GM18520 (cell line): Measurements from ENCODE around the gene U2AF2.

Experiments
- ATAC-seq: cut with Tn5 transposase; IDR thresholded peaks from one replicate; pipeline ENCODE4 v1.9.1; 2021; ENCODE audit not compliant: unreplicated experiment

U2AF2 gene

DNA sequence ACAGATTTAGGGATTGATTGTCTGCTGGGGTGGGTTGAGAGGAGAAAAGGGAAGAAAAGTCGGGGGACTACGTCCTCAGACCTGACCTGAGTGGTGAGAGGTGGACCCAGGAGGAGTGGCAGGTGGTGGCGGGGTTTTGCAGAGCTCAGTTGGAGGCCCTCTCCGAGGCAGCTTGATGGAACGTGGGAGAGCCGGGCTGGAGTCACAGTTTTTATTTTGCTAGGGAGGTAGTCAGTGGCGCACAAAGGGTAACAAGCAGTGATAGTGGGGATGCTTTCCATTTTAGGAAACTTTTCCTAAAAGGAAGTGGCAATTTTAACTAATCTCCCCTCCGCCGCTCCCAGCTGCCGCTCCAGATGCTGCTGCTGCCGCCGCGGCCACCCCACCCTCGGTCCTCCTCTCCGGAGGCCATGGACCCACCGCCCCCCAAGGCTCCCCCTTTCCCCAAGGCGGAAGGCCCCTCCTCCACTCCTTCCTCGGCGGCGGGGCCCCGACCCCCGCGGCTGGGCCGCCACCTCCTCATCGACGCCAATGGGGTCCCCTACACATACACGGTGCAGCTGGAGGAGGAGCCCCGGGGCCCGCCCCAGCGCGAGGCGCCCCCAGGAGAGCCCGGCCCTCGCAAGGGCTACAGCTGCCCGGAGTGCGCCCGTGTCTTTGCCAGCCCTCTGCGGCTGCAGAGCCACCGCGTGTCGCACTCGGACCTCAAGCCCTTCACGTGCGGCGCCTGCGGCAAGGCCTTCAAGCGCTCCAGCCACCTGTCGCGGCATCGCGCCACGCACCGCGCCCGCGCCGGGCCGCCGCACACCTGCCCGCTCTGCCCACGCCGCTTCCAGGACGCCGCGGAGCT, 12.5 kb upstream of the U2AF2 start:
- no peak for ATAC-seq

DNA sequence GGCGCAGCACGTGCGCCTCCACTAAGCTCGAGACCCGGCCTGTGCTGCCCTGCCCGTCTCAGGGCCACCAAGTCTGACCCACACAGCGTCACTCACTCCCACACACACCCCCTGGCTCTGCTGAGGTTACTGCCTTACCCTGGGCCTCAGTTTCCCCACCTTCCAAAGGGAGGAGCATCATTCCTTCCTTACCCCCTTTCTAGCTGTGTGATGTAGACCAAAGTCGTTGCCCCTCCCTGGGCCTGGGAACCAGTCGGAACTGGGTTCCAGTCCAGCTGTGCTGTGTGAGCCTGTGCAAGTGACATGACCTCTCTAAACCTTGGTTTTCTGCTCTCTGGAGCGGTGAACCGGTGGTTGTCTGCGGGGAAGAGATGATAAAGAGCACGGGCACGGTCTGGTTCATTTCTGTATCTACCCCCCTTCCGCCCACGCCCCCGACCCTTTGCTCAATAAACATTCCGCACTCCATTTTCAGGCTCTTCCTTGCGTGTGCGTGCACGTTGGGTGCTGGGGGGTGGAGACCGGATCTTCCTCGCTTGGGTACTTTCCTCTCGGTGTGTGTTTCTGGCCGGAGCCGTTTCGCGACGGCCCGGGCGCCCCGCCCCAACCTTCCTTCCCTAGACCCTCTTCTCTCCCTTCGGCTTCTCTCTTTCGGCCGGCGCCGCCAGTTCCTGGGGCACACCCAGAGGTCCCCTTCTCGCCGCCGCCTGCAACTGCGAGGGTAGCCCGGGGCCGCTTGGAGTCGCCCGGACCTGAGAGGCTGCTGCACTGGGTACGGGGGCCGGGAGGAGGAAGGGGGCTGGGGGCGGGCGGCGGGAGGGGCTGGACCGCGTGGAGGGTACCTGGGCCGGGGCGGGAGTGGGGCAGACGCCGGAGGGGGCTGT, 11.6 kb upstream of the U2AF2 start, which contains the start of gene ZNF581:
TSS of gene ZNF581 (plus strand) at position 647 of the 884 bp plus-strand sequence. CDS start 923 bp downstream, outside the sequence.
- no peak for ATAC-seq

DNA sequence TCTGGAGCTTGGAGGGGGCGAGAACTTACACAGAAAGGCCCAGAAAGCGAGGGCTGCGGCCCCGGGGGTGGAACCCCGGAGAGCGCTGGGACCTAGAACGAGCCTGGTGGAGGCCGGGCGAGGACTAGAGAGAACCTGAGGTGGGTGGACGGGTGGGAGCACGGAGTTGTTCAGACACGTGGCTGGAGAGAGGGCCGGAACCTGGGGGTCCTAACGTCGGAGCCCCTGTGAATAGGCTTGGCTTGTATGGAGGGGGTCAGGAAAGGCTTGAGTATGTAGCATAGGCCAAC, 11.0 kb upstream of the U2AF2 start:
- ATAC-seq: no peak

DNA sequence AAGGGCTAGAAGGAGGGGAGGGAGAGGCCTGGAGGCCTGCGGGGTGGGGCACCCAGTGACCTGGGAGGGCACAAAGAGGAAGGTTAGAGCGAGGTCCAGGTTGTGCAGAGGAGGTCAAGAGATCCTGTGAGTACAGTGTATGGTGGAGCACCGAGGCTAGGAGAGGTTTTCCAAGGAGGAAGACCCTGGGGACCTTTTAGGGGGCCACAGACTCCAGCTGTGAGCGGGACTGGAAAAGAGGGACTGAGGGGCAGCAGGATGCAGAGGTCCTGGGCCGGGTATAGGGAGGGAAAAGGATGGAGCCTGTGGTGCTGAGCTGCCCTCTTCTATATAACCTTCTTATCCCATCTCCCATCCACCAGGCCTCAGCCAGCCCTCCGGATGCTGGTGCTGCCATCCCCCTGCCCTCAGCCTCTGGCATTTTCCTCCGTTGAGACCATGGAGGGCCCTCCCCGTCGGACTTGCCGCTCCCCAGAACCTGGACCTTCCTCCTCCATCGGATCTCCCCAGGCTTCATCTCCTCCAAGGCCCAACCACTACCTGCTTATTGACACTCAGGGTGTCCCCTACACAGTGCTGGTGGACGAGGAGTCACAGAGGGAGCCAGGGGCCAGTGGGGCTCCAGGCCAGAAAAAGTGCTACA, 10.5 kb upstream of the U2AF2 start:
- ATAC-seq: no peak

DNA sequence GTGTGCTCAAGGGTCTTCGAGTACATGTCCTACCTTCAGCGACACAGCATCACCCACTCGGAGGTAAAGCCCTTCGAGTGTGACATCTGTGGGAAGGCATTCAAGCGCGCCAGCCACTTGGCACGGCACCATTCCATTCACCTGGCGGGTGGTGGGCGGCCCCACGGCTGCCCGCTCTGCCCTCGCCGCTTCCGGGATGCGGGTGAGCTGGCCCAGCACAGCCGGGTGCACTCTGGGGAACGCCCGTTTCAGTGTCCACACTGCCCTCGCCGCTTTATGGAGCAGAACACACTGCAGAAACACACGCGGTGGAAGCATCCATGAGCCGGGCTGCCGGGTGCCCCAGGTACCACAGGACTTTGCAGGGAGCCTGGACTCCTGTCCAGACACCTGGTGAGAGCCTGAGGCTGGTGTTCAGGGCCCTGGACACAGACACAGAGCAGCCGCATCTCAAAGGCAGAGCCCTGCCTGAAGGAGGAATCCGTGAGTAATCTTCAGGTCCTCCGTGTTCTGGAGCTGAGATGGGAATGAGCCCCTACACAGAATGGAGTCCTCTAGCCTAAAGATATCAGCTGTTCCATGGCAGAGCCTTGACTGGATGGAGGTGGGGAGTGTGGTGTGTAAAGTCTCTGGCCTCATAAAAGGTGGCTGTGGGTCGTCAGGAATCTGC, 9.9 kb upstream of the U2AF2 start:
- ATAC-seq: no peak

DNA sequence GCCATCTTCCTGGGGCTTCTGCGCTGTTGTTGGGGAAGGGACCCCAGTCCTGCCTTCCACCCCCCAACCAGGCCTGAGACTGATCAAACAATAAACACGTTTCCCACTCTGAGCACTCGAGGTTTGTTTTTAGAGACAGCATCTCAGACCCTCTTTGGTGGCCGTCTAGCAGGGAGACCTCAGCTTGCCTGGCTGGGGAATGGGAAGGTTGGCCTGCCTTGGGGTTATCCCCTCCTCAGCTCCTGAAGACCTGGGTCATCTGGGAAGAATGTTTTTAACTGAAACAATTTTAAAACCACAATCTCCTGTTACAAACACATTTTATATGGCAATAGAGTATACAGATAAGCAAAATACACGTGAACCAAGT, 9.3 kb upstream of the U2AF2 start:
- ATAC-seq: no peak

DNA sequence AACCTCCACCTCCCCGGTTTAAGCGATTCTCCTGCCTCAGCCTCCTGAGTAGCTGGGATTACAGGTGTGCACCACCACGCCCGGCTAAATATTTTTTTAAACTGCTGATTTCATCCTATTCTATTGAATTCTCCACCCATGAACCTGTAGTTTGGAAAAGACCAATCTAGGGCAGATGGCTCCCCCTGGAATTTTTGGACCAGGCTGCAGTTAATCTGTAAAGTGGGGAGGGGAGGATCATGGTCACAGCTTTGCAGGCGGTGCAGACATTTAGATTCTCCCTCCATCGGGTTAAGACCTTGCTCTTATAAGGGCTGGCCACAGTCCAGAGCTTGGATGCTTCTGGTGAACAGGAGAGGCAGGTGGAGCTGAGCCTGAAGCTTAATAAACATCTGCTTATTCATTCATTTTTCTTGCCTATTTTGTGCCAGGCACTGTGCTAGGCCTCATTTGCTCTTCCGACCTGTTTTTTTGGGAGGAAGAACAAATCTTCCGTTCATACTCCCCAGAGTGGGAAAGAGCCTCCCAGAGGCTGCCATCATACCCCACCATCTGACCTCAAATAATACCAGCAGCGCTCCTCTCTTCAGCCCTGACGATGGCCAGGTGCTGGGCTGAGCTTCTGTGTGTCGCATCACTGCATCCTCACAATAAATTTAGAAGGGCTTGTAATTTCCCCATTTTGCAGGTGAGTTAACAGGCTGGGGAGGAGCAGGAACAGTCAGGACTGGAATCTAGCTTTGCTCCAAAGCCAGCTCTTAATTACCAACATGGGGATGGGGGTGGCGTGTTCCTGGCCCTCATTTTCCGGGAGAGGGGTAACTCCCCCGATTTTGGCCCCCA, 7.7 kb upstream of the U2AF2 start:
- ATAC-seq: no peak

DNA sequence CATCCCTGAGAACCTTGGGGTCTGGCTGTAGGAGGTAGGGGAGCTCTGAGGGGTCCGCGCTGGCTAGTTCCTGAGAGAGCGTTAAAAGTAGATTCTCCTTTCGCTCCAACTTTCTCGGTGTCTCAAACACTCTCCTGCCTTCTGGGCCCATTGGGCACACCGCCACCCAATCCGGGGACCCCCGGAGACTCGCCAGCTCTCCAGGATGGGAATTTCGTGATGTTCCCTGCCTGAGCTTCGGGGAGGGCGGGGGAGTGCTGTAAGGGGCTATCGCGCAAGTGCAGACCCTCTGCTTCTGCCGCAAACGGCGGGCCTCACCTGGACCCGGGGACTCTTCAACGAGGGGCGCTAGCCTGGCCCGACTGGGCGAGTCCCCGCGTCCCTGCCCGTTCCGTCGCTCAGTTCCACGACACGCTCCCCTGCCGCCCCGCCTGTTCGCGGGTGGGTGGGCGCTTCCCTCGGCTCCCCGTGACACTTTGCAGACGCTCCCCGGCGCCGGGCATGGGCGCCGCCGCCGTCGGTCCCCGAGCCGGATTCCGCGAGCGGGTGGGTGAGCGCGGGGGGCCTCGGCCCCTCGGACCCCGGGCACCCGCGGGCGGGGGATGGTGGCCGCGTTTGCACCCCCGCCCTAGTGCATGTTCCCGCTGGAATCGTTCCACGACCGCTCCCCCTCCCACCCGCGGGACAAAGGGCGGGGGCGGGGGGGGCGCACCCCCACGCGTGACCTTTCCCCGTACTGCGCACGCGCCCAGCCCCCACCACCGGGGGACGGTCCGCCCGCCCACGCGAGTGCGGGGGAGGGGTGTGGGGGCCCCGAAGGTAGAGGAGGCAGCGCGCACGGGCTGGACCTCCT, 6.9 kb upstream of the U2AF2 start, which contains the start of gene CCDC106:
TSS of gene CCDC106 (plus strand) at position 481 of the 853 bp plus-strand sequence. CDS start 835 bp downstream, outside the sequence.
- ATAC-seq: no peak

DNA sequence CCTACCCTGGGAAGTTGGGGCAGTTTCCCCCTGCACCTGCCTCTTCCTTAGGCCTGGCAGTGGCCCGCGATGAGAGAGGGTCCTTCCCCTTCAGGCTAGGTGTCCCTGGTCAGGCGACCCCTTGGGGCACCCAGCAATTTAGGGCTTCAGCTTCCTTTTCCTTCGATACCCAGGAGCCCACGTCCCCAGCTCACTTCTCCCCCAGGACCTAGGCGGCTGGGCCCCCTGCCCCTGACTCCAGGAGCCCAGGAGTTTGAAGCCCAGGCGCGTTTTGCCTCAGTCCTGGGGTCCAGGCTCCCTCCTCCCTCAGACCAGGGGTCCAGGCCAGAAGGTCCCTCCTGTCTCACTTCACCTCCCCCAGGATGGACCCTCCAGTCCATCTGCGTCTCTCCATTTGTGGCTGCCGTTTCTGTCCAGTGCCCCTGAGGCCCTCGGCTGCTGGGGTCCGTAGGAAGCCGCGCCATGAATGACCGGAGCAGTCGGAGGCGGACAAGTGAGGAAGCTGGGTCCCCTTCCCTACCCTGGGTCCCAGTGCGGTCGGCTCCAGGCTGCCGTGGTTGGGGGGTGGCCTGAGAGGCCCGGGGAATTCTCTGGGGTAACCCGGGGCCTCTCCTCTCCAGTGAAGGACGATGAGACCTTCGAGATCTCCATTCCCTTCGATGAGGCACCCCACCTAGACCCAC, 6.1 kb upstream of the U2AF2 start:
- no peak for ATAC-seq

DNA sequence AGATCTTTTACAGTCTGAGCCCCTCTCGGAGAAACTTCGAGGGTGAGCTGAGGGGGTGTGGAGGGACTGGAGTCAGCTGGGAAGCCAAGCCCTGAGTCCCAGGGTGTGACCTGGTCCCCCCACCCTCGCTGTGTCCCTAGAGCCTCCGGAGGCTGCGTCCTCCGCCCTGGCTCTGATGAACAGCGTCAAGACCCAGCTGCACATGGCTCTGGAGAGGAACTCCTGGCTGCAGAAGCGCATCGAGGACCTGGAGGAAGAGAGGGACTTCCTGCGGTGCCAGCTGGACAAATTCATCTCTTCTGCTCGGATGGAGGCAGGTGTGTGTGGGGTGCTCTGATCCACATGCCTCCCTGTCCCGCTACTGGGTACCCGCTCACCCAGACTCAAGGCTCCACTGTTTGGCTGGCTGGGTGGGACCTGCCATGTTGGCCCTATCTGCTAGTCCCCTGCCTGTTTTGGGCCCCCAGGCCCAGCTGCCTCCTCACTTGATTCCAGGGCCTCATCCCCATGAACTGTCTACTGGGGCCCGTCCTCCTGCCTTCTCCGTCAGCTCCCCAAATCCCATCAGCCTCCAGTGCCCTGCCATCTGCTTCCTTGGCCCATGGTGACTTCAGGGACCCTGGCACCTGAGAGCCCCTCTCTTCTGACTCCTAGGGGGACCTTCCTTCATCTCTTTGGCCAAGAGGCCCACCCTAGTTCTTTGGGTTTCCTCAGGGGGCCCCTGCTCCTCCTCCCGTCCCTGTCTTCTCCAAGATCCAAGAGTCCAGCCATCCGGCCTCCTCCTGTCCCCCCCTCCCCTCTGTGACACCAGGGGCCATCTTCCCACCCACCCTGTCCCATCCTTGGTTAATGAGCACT, 5.3 kb upstream of the U2AF2 start:
- ATAC-seq: no peak

DNA sequence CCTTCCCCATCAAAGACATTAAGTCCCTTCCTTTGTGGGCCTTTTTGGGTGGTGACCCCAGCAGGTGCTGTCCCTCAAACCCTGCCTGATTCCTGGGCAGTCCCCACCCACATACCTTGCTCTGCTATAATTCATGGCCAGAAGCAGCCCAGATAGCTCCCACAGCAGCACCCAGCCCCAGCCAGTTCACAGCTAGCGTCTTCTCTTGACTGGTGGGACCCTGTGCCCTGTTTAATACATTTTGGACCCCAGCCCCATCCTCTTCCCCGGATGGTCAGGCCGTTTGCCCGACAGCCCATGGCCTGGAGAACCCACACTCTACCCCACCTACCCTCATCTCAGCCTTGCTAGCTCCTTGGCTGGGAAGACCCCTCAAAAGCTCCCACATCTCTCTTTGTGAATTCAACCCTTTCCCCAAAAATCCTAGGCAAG, 4.7 kb upstream of the U2AF2 start:
- ATAC-seq: no peak

DNA sequence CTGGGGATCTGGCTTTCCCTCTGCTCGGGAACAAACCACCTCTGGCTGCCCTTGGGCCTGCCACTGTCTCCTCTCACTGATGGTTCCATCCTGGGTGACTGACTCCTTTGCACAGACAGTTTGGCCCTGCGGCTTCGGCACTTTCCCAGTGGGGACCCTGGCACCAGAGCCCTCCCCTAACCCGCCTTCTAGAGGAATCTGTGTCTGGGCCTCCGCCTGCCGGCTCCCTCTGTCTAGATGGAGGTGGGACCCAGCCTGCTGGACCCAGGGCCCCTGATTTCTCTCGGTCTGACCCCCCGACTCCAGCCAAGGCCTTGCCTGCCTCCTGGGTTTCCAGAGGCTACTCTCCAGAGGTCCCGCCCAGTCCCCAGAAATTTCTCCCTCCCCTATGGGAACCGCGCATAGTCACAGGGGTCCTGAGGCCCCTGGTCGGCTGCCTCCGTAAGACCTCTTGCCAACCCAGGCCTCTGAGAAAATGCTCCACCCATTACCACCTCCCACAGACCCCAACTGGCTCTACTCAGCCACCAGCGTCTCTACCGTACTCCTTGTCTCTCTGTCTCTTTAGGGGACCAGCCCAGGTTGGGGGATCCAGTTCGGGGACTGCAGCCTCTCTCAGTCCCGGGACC, 4.1 kb upstream of the U2AF2 start:
- no peak for ATAC-seq

DNA sequence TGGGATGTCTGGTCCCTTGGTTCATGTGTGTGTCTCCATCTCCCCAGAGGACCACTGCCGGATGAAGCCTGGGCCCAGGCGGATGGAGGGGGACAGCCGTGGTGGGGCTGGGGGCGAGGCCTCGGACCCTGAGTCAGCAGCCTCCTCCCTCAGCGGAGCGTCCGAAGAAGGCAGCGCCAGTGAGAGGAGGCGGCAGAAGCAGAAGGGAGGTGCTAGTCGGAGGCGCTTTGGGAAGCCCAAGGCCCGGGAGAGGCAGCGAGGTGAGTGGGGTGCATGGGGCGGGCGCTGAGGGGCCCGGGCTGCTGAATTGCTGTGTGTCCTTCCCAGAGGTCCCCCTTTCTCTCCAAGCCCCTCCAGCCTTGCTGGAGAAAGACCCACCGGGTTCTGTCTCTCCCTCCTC, 3.6 kb upstream of the U2AF2 start:
- no peak for ATAC-seq

DNA sequence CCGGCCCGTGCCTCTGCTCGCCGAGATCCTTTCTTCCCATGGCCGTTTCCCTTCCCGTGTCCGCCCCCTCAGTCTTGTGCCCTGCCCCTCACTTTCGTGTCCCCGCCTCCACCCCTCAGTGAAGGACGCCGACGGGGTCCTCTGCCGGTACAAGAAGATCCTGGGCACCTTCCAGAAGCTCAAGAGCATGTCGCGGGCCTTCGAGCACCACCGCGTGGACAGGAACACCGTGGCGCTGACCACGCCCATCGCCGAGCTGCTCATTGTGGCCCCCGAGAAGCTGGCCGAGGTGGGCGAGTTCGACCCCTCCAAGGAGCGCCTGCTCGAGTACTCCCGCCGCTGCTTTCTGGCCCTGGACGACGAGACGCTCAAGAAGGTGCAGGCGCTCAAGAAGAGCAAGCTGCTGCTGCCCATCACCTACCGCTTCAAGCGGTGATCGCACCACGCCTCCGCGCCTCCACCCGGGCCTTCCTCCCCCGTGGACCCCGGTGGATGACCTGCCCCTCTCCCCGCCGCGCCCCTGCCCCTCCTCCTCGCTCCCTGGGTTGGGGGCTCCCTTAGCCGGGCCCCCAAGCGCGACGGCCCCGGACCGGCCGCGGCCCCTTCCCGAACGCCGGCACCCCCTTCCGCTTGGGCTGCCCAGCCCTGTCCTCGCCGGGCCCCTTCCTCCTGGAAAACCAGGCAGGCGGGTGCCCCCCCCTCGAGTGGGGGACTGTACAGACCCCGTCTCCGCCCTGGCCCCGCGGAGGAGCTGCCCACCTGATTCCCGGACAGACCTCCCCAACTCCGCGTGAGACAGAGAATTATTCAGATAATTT, 2.3 kb upstream of the U2AF2 start:
- no peak for ATAC-seq

DNA sequence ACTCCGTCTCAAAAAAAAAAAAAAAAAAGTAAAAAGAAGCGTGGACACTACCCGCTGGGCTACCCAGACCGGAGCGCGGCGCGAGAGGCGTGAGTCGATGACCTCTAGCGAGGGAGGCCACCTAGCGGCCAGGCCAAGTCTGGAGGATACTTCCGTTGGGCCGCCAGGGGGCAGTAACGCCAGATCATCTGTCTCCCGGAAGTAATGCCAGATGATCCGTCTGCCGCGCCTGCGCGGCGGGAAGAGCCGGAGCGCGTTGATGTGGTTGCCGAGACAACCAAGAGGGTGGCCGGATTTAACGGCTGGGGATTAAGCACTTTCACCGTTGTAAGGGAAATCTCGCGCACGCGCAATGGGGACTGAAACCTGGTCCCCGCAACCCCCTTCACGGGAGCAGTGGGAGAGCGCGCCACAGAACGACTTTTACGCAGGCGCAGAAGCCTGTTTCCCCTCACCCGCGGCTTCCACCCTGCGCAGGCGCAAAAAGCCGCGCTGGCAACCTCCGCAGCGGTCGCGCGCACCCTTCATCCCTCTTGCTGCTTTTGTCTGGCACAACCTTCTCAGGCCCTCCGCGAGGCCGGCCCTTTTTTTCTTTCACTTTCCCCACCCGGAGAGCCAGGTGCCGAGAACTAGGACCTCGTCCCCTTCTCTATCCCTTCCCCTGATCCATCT, 1.0 kb upstream of the U2AF2 start:
- peak; percentile 30 for ATAC-seq

DNA sequence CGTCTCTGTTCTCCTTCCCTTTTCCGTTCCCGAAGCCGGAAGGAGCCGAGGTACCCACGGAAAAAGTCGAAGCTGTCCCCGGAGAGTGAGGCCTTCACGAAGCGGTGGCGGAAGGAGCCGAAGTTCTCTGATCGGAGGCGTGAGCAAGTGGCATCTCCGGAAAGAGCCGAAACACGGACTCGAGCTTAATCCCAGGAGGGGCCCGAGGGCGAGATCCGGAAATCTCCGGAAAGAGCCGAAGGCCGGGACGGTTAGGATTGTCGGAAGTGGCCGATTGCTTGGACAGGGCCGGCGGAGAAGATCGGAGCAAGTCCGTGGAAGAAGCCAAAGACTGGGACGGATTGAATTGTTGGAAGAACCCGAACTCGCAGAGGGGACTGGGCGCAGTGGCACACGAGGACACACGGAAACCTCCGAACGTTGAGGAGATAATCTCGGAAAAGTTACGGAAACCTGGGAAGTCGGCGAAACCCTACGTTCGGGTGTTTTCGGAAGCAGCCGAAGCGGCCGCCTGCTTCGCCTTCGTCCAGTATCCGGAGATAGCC, 440 bp upstream of the U2AF2 start:
- ATAC-seq: peak; percentile 57
